ENCODE measurements around the gene SLC39A13. TPM values are rescaled to one million over a fixed set of nuclear protein-coding genes. Genes with fewer than 3 reads are reported as not detected.

SLC39A13 gene
- polyA plus RNA-seq, 3 donors = 4.8 to 27.4 (median 5.9) TPM

DNA sequence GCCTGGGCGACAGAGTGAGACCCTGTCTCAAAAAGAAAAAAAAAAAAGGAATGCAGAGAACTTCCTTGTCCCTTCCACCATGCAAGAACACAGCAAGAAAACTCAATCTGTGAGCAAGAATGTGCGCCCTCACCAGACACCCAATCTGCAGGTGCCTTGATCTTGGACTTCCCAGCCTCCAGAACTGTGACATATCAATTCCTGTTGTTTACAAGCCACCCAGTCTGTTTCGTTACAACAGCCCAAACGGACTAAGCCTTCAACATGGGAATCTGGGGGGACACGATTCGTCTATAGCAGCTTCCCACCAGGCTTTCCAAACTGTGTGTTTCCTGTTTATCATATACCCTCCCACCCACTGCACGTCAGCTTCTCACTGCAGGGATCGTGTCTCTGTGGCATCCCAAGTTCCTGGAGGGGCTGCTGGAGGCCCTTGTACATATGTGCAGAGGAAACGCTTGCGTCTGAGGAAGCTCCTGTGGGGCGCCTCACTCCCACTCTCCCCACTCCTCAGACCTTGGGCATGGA is 28.9 kb downstream of the SLC39A13 start:
- H3K27ac Mint-ChIP-seq = no peak overlapping the region
- no peaks in the 10 kb centered on the region for H3K36me3 Mint-ChIP-seq
- Histone ChIP-seq H3K27ac (ENCODE audit: low read depth in 1 of 2, low read length in 2 of 2) (no peak overlapping the region), H3K4me2 (replicated peaks; ENCODE audit: extremely low read depth, low read length, poor library complexity, severe bottlenecking) (no peak overlapping the region), H3K9me3 (replicated peaks in 1 of 2; ENCODE audit: control insufficient read depth in 1 of 2, insufficient read depth in 1 of 2, low read length in 2 of 2) (no peaks in the 10 kb centered on the region), H3K79me2 (ENCODE audit: insufficient read depth, low read length) (no peaks in the 10 kb centered on the region), H3K36me3 (replicated peaks in 1 of 2; ENCODE audit: control insufficient read depth in 1 of 2, insufficient read depth in 2 of 2, low read length in 2 of 2) (no peaks in the 10 kb centered on the region), H2AFZ (ENCODE audit: insufficient read depth, low read depth, low read length, poor library complexity, severe bottlenecking) (no peak overlapping the region), H4K20me1 (ENCODE audit: insufficient read depth, low read length) (no peaks in the 10 kb centered on the region), H3K4me3 (replicated peaks in 1 of 3; ENCODE audit: low read depth in 2 of 3, low read length in 3 of 3) (no peak overlapping the region), H3K27me3 (ENCODE audit: control insufficient read depth in 2 of 2, insufficient read depth in 2 of 2, low read length in 2 of 2) (no peaks in the 10 kb centered on the region), H3K9ac (ENCODE audit: insufficient read depth, low read length, poor library complexity, severe bottlenecking) (no peak overlapping the region), H3K4me1 (ENCODE audit: control insufficient read depth in 1 of 2, insufficient read depth in 2 of 2, low read length in 2 of 2) (no peaks in the 10 kb centered on the region)
- TF ChIP-seq, protein P1, sequence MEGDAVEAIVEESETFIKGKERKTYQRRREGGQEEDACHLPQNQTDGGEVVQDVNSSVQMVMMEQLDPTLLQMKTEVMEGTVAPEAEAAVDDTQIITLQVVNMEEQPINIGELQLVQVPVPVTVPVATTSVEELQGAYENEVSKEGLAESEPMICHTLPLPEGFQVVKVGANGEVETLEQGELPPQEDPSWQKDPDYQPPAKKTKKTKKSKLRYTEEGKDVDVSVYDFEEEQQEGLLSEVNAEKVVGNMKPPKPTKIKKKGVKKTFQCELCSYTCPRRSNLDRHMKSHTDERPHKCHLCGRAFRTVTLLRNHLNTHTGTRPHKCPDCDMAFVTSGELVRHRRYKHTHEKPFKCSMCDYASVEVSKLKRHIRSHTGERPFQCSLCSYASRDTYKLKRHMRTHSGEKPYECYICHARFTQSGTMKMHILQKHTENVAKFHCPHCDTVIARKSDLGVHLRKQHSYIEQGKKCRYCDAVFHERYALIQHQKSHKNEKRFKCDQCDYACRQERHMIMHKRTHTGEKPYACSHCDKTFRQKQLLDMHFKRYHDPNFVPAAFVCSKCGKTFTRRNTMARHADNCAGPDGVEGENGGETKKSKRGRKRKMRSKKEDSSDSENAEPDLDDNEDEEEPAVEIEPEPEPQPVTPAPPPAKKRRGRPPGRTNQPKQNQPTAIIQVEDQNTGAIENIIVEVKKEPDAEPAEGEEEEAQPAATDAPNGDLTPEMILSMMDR (IDR thresholded peaks at IDR 0.05) = no peak
- H3K27me3 Mint-ChIP-seq (ENCODE audit: low read depth in 3 of 3) = peaks cover 0 to 5% (median 3%) of the 10 kb centered on the region in 3 donors
- WGBS (ENCODE audit: insufficient coverage) = 95% methylated on average over 5 of the region's 11 CpGs
- intact Hi-C loops (cut with micrococcal nuclease) = no loop called here
- H3K4me1 Mint-ChIP-seq = no peaks in the 10 kb centered on the region
- H3K4me3 Mint-ChIP-seq = no peak overlapping the region
- H3K9me3 Mint-ChIP-seq = no peaks in the 10 kb centered on the region
- DNase-seq = no peak

GRCh38 chr11:47437746-47438418 is 29.5 kb downstream of the SLC39A13 start:
- no peak for DNase-seq

More at GRCh38 chr11:47437746-47438418, 29.5 kb downstream of the SLC39A13 start:
- Mint-ChIP-seq H3K9me3 (no peaks in the 10 kb centered on the region), H3K4me1 (no peaks in the 10 kb centered on the region), H3K4me3 (no peak overlapping the region), H3K27me3 (ENCODE audit: low read depth in 3 of 3) (peaks cover 0 to 5% (median 3%) of the 10 kb centered on the region in 3 donors), H3K36me3 (no peaks in the 10 kb centered on the region), H3K27ac (no peak overlapping the region)
- intact Hi-C loops (cut with micrococcal nuclease) = no loop called here
- Histone ChIP-seq H3K9me3 (replicated peaks in 1 of 2; ENCODE audit: control insufficient read depth in 1 of 2, insufficient read depth in 1 of 2, low read length in 2 of 2) (no peaks in the 10 kb centered on the region), H3K4me1 (ENCODE audit: control insufficient read depth in 1 of 2, insufficient read depth in 2 of 2, low read length in 2 of 2) (no peaks in the 10 kb centered on the region), H3K27me3 (ENCODE audit: control insufficient read depth in 2 of 2, insufficient read depth in 2 of 2, low read length in 2 of 2) (no peaks in the 10 kb centered on the region), H4K20me1 (ENCODE audit: insufficient read depth, low read length) (no peaks in the 10 kb centered on the region), H3K4me2 (replicated peaks; ENCODE audit: extremely low read depth, low read length, poor library complexity, severe bottlenecking) (no peak overlapping the region), H3K36me3 (replicated peaks in 1 of 2; ENCODE audit: control insufficient read depth in 1 of 2, insufficient read depth in 2 of 2, low read length in 2 of 2) (no peaks in the 10 kb centered on the region), H3K27ac (ENCODE audit: low read depth in 1 of 2, low read length in 2 of 2) (no peak overlapping the region), H2AFZ (ENCODE audit: insufficient read depth, low read depth, low read length, poor library complexity, severe bottlenecking) (no peak overlapping the region), H3K4me3 (replicated peaks in 1 of 3; ENCODE audit: low read depth in 2 of 3, low read length in 3 of 3) (no peak overlapping the region), H3K9ac (ENCODE audit: insufficient read depth, low read length, poor library complexity, severe bottlenecking) (no peak overlapping the region), H3K79me2 (ENCODE audit: insufficient read depth, low read length) (no peaks in the 10 kb centered on the region)
- WGBS (ENCODE audit: insufficient coverage) = 89% methylated on average over 9 of the region's 16 CpGs
- TF ChIP-seq, protein P1 (IDR thresholded peaks at IDR 0.05) = no peak
